Measurements from ENCODE around the gene INPP4B.
"Not testable (repeated sequence)": the region's sequence is repeated elsewhere in the genome, so short reads cannot be mapped to it uniquely, and the experiment has no call there.

The INPP4B gene

GRCh38 chr4:142656178-142656577, 189.9 kb downstream of the INPP4B start:
- no peaks in the 10 kb centered on the region for H3K27me3 ChIP-seq
- no peaks in the 10 kb centered on the region for H3K4me1 ChIP-seq
- no peaks in the 10 kb centered on the region for H4K20me1 ChIP-seq
- H3K4me2 ChIP-seq: no peak overlapping the region
- no peak overlapping the region for H3K9ac ChIP-seq
- H3K4me3 ChIP-seq: no peak overlapping the region; the same call in 1 of the 2 replicates
- H3K36me3 ChIP-seq: 0 out of 2 replicates have a peak, but pooled peaks cover 7% of the 10 kb centered on the region
- no peak for TF ChIP-seq Cebpa-rat (IDR thresholded peaks at IDR 0.05)
- no peak overlapping the region for H3K27ac ChIP-seq
- peaks cover 92% of the 10 kb centered on the region for H3K9me3 ChIP-seq

- no peaks in the 10 kb centered on the region for H4K20me1 ChIP-seq
- H3K27ac ChIP-seq: no peak overlapping the region
- H3K4me1 ChIP-seq: peaks cover 20% of the 10 kb centered on the region
- H3K9ac ChIP-seq: no peak overlapping the region
- H3K4me3 ChIP-seq: no peak overlapping the region
- no peaks in the 10 kb centered on the region for H3K36me3 ChIP-seq
- H3K4me2 ChIP-seq: no peak overlapping the region
- TF ChIP-seq Cebpa-rat (IDR thresholded peaks at IDR 0.05): no peak
- H3K27me3 ChIP-seq: no peaks in the 10 kb centered on the region
- H3K9me3 ChIP-seq: peaks cover 70% of the 10 kb centered on the region
Observed at GRCh38 chr4:142648378-142648777, 197.7 kb downstream of the INPP4B start.

- H3K9me3 ChIP-seq: peaks cover 56% of the 10 kb centered on the region
- H3K27ac ChIP-seq: peak overlapping the region; percentile 75
- H3K4me3 ChIP-seq: no peak overlapping the region; the same call in 1 of the 2 replicates
- H3K4me2 ChIP-seq: peak overlapping the region; percentile 62
- H3K27me3 ChIP-seq: no peaks in the 10 kb centered on the region
- H3K36me3 ChIP-seq: no peaks in the 10 kb centered on the region
- H3K9ac ChIP-seq: no peak overlapping the region; the same call in 1 of the 2 replicates
- TF ChIP-seq Cebpa-rat (IDR thresholded peaks at IDR 0.05): no peak
- peaks cover 20% of the 10 kb centered on the region for H3K4me1 ChIP-seq
- no peaks in the 10 kb centered on the region for H4K20me1 ChIP-seq
Observed at GRCh38 chr4:142645475-142646108, 200.5 kb downstream of the INPP4B start.

DNA sequence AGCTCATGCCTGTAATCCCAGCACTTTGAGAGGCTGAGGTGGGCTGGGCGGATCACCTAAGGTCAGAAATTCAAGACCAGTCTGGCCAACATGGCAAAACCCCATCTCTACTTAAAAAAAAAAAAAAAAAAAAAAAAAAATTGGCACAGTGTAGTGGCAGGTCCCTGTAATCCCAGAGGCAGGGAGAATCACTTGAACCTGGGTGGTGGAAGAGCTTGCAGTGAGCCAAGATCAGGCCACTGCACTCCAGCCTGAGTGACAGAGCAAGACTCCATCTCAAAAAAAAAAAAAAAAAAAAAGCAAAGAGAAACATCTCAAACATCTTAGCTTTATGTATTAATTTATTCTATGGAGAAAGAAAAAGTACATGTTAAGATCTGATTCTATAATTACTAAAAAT, 201.5 kb downstream of the INPP4B start:
- Histone ChIP-seq H3K9me3 (peaks cover 47% of the 10 kb centered on the region), H3K4me1 (peaks cover 20% of the 10 kb centered on the region), H3K27ac (peak overlapping the region; percentile 75)
- H3K4me2 ChIP-seq, H4K20me1 ChIP-seq, H3K9ac ChIP-seq, H3K4me3 ChIP-seq, H3K27me3 ChIP-seq, H3K36me3 ChIP-seq: not testable (repeated sequence)

- no peaks in the 10 kb centered on the region for H3K9me3 ChIP-seq
- H3K36me3 ChIP-seq: no peaks in the 10 kb centered on the region
- no peaks in the 10 kb centered on the region for H3K27me3 ChIP-seq
- no peaks in the 10 kb centered on the region for H4K20me1 ChIP-seq
- no peak overlapping the region for H3K9ac ChIP-seq
- no peak overlapping the region for H3K4me3 ChIP-seq
- no peak overlapping the region for H3K4me2 ChIP-seq
- H3K27ac ChIP-seq: no peak overlapping the region
- no peak for TF ChIP-seq Cebpa-rat (IDR thresholded peaks at IDR 0.05)
- H3K4me1 ChIP-seq: no peaks in the 10 kb centered on the region
Observed at GRCh38 chr4:142637614-142638013, 208.5 kb downstream of the INPP4B start.

DNA sequence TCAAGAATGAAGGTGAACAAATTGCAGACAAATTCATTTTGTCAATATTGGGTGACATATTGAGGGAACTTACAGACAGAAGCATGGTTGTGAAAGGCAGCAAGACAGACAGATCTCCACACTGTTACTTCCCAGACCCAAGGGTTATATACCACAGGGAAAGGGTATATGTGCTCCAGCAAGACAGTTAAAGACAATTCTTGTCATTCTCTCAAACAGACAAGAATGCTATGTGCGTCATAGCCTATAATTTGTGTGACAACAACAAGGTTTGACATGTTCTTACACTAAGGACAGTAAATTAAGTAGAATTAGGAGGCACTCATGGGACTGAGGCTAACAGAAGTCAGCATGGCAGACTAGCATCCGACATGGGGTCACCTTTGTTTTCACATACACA, 214.3 kb downstream of the INPP4B start:
- H3K9ac ChIP-seq: no peak overlapping the region
- no peaks in the 10 kb centered on the region for H3K9me3 ChIP-seq

GRCh38 chr4:142615324-142615665, 230.8 kb downstream of the INPP4B start:
- no peaks in the 10 kb centered on the region; the same call in 1 of the 2 replicates for H3K9me3 ChIP-seq
- no peak overlapping the region for H3K27ac ChIP-seq
- no peak overlapping the region for H3K9ac ChIP-seq
- H3K4me2 ChIP-seq: no peak overlapping the region
- no peaks in the 10 kb centered on the region for H3K27me3 ChIP-seq
- no peak overlapping the region for H3K4me3 ChIP-seq
- TF ChIP-seq Cebpa-rat (IDR thresholded peaks at IDR 0.05): no peak
- no peaks in the 10 kb centered on the region for H4K20me1 ChIP-seq
- no peaks in the 10 kb centered on the region for H3K4me1 ChIP-seq
- no peaks in the 10 kb centered on the region for H3K36me3 ChIP-seq

More for the DNA sequence above, 214.3 kb downstream of the INPP4B start:
- TF ChIP-seq Cebpa-rat (IDR thresholded peaks at IDR 0.05): no peak
- H3K27ac ChIP-seq: no peak overlapping the region
- H3K4me2 ChIP-seq: no peak overlapping the region
- H3K4me1 ChIP-seq: no peaks in the 10 kb centered on the region
- H4K20me1 ChIP-seq: no peaks in the 10 kb centered on the region
- no peaks in the 10 kb centered on the region for H3K27me3 ChIP-seq
- H3K36me3 ChIP-seq: no peaks in the 10 kb centered on the region
- no peak overlapping the region for H3K4me3 ChIP-seq

DNA sequence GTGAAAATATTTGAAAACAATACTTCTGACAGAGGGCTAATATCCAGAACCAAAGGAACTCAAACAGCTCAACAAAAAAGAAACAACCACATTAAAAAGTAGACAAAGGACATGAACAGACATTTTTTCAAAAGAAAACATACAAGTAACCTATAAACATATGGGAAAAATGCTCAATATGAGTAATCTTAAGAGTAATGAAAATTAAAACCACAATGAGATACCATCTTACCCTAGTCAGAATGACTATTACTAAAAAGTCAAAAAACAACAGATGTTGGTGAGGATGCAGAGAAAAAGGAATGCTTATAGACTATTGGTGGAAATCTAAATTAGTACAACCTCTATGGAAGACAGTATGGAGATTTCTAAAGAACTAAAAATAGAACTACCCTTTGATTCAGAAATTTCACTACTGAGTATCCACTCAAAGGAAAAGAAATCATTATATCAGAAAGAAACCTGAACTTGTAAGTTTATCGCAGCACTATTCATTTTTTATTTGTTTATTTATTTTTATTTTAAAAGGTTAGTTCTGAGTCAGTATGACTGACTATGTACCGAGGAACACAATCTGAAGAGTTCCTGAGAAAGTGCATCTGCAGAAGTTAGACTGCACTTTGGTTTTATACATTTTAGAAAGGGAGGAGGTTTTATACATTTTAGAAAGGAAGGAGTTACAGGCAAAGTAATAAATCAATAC, 231.3 kb downstream of the INPP4B start:
- TF ChIP-seq Cebpa-rat (IDR thresholded peaks at IDR 0.05): no peak
- no peak overlapping the region for H3K27ac ChIP-seq
- H3K9me3 ChIP-seq: peaks cover 3% of the 10 kb centered on the region

GRCh38 chr4:142607976-142608375, 238.1 kb downstream of the INPP4B start:
- no peak overlapping the region for H3K4me2 ChIP-seq
- TF ChIP-seq Cebpa-rat (IDR thresholded peaks at IDR 0.05): no peak
- no peaks in the 10 kb centered on the region for H3K27me3 ChIP-seq
- no peak overlapping the region for H3K4me3 ChIP-seq
- no peak overlapping the region for H3K9ac ChIP-seq
- no peaks in the 10 kb centered on the region for H3K4me1 ChIP-seq
- H3K27ac ChIP-seq: no peak overlapping the region
- peaks cover 12% of the 10 kb centered on the region for H3K9me3 ChIP-seq
- no peaks in the 10 kb centered on the region for H3K36me3 ChIP-seq
- no peaks in the 10 kb centered on the region for H4K20me1 ChIP-seq

More for the DNA sequence above, 231.3 kb downstream of the INPP4B start:
- Histone ChIP-seq H3K9ac (no peak overlapping the region), H3K36me3 (no peaks in the 10 kb centered on the region), H3K4me3 (no peak overlapping the region), H3K4me2 (no peak overlapping the region), H4K20me1 (no peaks in the 10 kb centered on the region), H3K27me3 (no peaks in the 10 kb centered on the region), H3K4me1 (no peaks in the 10 kb centered on the region)

DNA sequence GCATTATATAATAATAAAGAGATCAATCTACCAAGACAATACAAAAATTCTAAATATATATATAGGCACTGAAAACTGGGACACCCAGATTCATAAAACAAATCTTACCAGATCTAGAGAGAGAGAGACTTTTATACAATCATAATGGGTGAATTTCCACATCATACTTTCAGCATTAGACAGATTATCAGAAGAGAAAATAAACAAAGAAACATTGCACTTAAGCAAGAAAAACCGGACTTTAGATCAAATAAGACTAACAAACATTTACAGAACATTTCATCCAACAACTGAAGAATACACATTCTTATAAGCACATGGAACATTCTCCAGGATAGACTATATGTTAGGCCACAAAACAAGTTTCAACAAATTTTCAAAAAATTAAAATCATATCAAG, 245.1 kb downstream of the INPP4B start:
- Histone ChIP-seq H3K27ac (no peak overlapping the region), H3K4me2 (no peak overlapping the region), H3K9me3 (peaks cover 11% of the 10 kb centered on the region), H3K36me3 (no peaks in the 10 kb centered on the region), H3K27me3 (no peaks in the 10 kb centered on the region), H4K20me1 (no peaks in the 10 kb centered on the region), H3K9ac (no peak overlapping the region), H3K4me1 (no peaks in the 10 kb centered on the region), H3K4me3 (no peak overlapping the region)
- no peak for TF ChIP-seq Cebpa-rat (IDR thresholded peaks at IDR 0.05)
